NCI-H510A (cell line): ENCODE measurements around the gene ZNF593.

Source experiments
- DNase-seq: peaks from one replicate; lab custom pipeline; 2025; lab: John Stamatoyannopoulos, UW

ZNF593 gene

GRCh38 chr1:26169669-26170471 lies at the start of gene ZNF593:
Gene ZNF593, plus strand, starts transcription at chr1:26169908. Its CDS starts 76 bp downstream, at chr1:26169984.
- peak; percentile 86 for DNase-seq

- DNase-seq: no peak
These were observed 47.6 kb upstream of the ZNF593 start for GRCh38 chr1:26121854-26122773.

- no peak for DNase-seq
These were observed 46.4 kb upstream of the ZNF593 start for GRCh38 chr1:26122988-26123973.

DNA sequence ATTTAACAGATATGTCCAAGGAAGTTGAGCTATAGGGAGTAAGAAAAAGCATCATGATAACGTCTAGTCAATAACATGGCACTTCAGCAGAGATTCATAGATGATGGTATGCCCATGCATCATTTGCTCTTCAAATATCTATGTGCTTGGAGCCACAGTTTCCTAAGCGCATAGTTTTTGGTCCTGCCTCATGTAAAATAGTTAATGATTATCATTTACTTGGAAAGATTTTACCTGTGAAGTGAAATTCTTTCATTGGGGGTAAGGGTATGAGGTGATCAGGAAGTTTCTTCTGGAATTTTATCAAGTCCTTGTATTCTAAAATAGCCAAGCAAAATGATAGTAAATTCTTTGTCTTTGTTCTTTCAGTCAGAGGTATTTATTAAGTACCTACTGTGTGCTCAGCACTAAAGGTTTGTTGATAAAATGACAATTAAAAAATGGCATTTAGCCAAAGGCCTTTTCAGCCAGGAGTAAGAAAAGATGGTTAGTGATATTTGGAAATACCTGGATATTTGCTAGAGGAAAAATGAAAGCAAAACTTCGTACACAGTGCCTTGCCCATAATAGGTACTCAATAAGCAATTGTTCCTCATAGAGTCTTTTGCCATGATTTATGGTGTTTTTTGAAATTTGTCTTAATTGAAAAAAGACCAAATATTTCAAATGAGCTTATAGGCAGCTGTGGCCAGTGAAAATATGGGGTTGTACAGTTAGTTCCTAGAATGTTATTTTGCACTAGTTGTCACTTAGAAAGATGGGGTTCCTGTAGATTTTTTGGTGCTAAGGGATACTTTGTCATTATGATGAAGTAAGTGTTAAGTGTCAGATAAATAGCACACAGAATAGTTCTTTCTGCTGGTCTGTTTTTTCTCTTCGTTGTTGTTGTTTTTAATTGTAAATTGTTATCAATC lies 45.0 kb upstream of the ZNF593 start:
- DNase-seq: no peak

GRCh38 chr1:26125382-26125781 lies 44.3 kb upstream of the ZNF593 start:
- no peak for DNase-seq

- DNase-seq: no peak
These were observed 43.8 kb upstream of the ZNF593 start for GRCh38 chr1:26125946-26126320.

GRCh38 chr1:26126321-26127084 lies 43.2 kb upstream of the ZNF593 start:
- peak; percentile 60 for DNase-seq

DNA sequence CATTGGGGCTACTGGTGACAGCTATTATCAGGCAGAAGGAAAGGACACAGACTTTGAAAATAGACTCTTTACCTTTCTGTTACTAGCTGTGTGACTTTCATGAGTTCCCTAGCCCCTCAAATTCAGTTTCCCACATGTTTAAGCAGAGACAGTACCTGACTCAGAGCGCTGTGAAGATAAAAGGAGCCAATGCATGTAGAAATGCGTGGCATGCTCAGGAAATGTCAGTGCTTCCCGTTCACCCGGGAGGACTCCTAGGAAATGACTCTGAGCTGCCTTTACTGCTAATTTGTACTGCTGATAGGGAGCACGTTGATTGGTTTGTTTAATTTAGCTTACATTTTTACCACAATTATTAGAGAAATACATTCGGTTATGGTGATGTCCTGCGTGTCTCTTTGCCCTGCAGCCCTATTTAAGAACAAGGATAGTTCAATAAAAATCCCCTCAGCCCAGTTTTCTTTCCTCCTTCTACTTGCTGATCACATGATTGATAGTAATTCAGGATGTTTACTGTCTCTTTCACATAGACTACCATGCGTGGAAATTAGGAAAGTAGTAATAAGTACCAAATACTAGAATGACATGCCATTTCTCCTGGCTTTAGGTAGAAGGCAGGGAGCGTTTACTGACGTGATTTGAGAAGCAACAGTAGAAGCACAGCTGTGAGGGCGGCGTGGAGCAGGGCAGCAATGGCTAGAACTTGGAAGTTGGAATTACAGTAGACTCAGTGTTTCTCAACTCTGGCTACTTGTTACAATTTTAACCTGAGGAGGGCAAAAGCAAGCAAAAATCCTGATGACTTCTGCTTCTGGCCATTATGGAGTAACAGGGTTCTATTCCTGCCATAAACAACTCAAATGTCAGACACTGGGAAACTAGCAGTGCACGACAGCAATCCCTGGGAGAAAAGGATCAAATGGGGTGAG lies 42.2 kb upstream of the ZNF593 start:
- no peak for DNase-seq

DNA sequence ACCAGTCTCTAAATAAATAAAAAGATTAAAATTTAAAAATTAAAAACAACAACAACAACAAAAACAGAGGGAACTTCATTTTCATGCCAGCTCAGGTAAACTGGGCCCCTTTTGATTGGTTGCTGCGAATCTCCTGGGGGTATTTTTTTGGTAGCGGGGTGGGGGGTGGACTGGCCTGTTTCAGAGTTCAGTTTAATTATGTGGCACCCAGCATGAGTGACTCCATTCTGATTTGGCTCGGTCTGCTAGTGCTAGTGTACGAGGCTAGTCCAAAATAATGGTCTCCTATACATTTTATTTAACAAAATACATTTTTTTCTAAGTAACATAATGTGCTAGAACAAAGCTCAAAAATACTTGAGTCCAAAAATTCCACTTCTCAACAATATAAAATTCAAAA lies 39.9 kb upstream of the ZNF593 start:
- DNase-seq: no peak

GRCh38 chr1:26130695-26131094 lies 39.0 kb upstream of the ZNF593 start:
- DNase-seq: no peak

DNA sequence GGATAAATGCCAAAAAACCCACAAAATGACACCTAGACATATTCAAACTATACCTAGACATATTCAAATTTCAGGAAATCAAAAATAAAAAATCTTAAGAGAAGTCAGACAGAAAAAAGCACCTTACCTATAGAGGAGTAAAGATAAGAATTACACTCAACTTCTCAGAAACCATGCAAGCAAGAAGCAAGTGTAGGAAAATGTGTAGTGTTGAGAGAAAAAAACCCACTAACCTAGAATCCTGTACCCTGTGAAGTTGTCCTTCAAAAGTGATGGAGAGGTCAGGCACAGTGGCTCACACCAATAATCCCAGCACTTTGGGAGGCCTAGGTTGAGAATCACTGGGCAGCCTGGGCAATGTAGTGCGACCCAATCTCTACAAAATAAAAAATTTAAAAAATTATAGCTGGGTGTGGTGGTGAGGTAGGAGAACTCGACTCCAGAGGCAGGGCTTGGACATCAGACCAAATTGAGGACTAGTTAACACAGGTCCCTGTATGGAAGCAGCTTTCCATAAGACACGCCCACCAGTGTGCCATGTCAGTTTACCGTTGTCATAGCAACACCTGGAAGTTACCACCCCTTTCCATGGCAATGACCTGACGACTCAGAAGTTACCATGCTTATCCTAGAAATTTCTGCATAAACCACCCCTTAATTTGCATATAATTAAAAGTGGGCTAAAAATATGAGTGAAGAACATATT lies 37.4 kb upstream of the ZNF593 start:
- no peak for DNase-seq

DNA sequence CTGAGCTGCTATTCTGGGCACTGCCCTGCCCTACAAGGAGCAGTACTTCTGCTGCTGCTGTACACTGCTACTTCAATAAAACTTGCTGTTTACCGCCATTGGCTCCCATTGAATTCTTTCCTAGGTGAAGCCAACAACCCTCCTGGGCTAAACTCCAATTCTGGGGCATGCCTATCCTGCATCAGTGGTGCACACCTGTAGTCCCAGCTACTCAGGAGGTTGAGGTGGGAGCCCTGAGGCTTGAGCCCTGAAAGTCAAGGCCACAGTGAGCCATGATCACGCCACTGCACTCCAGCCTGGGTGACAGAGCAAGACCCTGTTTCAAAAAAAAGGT lies 36.9 kb upstream of the ZNF593 start:
- no peak for DNase-seq

DNA sequence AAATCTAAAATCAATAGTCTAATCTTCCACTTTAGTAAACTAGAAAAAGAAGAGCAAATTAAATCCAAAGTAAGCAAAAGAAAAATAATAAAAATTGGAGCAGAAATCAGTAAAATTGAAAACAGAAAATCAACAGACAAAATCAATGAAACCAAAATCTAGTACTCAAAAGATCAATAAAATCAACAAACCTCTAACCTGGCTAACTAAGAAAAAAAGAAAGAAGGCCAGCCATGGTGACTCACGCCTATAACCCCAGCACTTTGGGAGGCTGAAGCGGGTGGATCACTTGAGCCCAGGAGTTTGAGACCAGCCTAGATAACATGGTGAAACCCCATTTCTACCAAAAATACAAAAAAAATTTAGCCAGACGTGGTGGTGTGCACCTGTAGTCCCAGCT lies 35.2 kb upstream of the ZNF593 start:
- DNase-seq: no peak

- DNase-seq: peak; percentile 13
These were observed 30.6 kb upstream of the ZNF593 start for GRCh38 chr1:26138974-26139558.

GRCh38 chr1:26142159-26142558 lies 27.5 kb upstream of the ZNF593 start:
- DNase-seq: no peak

DNA sequence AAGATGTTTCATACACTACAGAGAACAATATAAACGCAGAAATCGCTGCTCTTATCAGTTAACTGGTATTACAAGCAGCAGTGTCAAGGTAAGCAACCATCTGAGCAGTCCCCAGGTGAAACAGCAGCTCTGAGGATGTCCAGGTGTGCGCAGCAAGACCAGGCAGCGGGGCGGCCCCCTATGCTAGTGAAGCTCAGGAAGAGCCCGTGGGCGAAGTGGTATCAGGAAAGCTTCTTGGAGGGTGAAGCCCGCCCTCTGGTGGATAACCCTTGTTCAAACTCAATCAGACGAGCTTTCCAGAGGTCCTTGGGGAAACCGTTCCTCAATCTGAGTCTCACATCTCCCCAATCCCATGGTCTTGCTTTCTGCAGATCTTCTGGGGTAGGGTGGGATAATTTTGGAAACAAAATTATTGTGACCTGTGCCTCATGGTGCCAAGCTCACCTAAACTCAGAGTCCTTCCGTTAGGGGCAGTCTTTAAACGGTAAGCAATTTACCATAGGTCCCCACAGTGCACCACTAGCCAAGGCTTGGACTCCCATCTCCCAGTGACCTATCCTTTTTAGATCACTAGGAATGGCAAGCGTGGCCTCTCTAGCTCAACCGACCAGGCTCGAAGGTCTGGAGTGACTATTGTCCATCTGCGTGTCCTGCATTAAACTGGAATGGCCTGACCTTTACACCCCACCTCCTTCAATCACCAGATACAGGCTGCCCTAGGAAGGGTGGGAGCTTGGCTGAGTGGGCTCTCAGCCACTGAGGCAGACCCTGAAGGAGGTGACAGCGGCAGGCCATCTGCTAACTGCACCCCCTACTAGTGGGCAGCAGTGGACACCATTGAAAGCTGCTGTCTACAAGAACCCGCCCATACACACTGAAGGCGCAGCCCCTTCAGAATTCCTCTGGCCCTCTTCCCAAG lies 24.4 kb upstream of the ZNF593 start:
- DNase-seq: peak; percentile 88

DNA sequence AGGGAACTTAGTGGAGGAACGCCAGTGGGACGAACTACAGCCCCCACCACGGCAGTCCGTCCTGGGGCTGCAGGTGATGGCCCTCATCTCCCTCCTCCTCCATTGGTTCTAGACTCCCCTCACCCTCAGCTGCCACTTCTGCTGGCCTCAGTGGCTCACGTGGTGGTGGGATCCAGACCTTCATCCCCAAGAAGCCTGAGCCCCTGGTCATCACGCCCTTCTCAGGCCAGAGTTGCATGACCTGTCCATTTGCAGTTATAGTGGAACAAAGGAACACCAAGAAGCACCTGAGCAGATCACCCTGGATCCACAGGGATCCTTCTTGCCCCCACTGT lies 23.8 kb upstream of the ZNF593 start:
- no peak for DNase-seq
